GM23338 (cell line): ENCODE results near the gene KIFC3. TPM values are rescaled to one million over a fixed set of nuclear protein-coding genes. Genes with fewer than 3 reads are reported as not detected.
A peak's percentile ranks its signal among the peaks of the same experiment; 100 is the strongest.
"Not testable (repeated sequence)": the region's sequence is repeated elsewhere in the genome, so short reads cannot be mapped to it uniquely, and the experiment has no call there.

ENCODE experiments used
- ATAC-seq: fragments of 200-7000 bp; cut with Tn5 transposase; 3 replicates; pipeline ENCODE4 v1.9.1; 2020
- DNase-seq: peaks from one replicate; pipeline ENCODE4 v3.0.0-alpha.2; 2015; ENCODE audit warnings: low spot score
- H2AFZ ChIP-seq: fragments of 200-600 bp; sonication (generic); 2 replicates; pipeline ENCODE4 v1.8.0; 2016; ENCODE audit warnings: antibody characterized with exemption, mild to moderate bottlenecking, moderate library complexity
- H3F3A ChIP-seq: fragments of 200-600 bp; sonication (generic); replicated peaks from 2 replicates; pipeline ENCODE4 v1.8.0; 2017; ENCODE audit warnings: antibody characterized with exemption, mixed run types, low read depth
- H3K27ac ChIP-seq: fragments of 200-600 bp; sonication (generic); 2 replicates; pipeline ENCODE4 v1.6.1; 2016; ENCODE audit warnings: low read depth
- H3K27me3 ChIP-seq: fragments of 200-600 bp; sonication (generic); 2 replicates; pipeline ENCODE4 v1.8.0; 2016; ENCODE audit warnings: mild to moderate bottlenecking, mixed run types, moderate library complexity; ENCODE audit not compliant: insufficient read depth
- H3K36me3 ChIP-seq: fragments of 200-600 bp; sonication (generic); 2 replicates; pipeline ENCODE4 v1.8.0; 2016; ENCODE audit warnings: mild to moderate bottlenecking; ENCODE audit not compliant: insufficient read depth
- H3K4me1 ChIP-seq: fragments of 200-600 bp; sonication (generic); 2 replicates; pipeline ENCODE4 v1.8.0; 2016; ENCODE audit warnings: mild to moderate bottlenecking, moderate library complexity; ENCODE audit not compliant: insufficient read depth
- H3K4me2 ChIP-seq: fragments of 200-600 bp; sonication (generic); 2 replicates; pipeline ENCODE4 v1.7.1; 2017; ENCODE audit warnings: mixed run types
- H3K4me3 ChIP-seq: fragments of 200-600 bp; sonication (generic); 2 replicates; pipeline ENCODE4 v1.6.1; 2016; ENCODE audit warnings: mixed run types
- H3K79me2 ChIP-seq: fragments of 200-600 bp; sonication (generic); replicated peaks from 2 replicates; pipeline ENCODE4 v1.8.0; 2017; ENCODE audit warnings: mild to moderate bottlenecking; ENCODE audit not compliant: insufficient read depth
- H3K9me2 ChIP-seq: fragments of 200-600 bp; sonication (generic); 2 replicates; pipeline ENCODE4 v1.8.0; 2017; ENCODE audit not compliant: insufficient read depth
- H4K20me1 ChIP-seq: fragments of 200-600 bp; sonication (generic); replicated peaks from 2 replicates; pipeline ENCODE4 v1.8.0; 2017; ENCODE audit warnings: mild to moderate bottlenecking; ENCODE audit not compliant: insufficient read depth
- H3K27ac Mint-ChIP-seq: 2 replicates; pipeline ENCODE4 v1.8.0; 2020; ENCODE audit warnings: inconsistent platforms, mild to moderate bottlenecking, moderate library complexity, mixed read lengths
- H3K27me3 Mint-ChIP-seq: 3 replicates; pipeline ENCODE4 v1.8.0; 2022; ENCODE audit warnings: low read depth, mild to moderate bottlenecking, moderate library complexity, mixed read lengths, inconsistent platforms; ENCODE audit not compliant: insufficient read depth, poor library complexity
- H3K36me3 Mint-ChIP-seq: 3 replicates; pipeline ENCODE4 v1.8.0; 2021; ENCODE audit warnings: low read depth, mild to moderate bottlenecking, inconsistent platforms, moderate library complexity, mixed read lengths
- H3K4me1 Mint-ChIP-seq: 3 replicates; pipeline ENCODE4 v1.8.0; 2020; ENCODE audit warnings: mild to moderate bottlenecking, inconsistent platforms, mixed read lengths
- H3K4me3 Mint-ChIP-seq: 3 replicates; pipeline ENCODE4 v1.8.0; 2021; ENCODE audit warnings: moderate library complexity, mild to moderate bottlenecking, inconsistent platforms, mixed read lengths
- H3K9me3 Mint-ChIP-seq: 3 replicates; pipeline ENCODE4 v1.8.0; 2020; ENCODE audit warnings: moderate library complexity, mild to moderate bottlenecking, inconsistent platforms, mixed read lengths
- CTCF ChIP-seq, 2 experiments: fragments of 200-600 bp in 1 of 2; sonication (generic) in 1 of 2; conservative IDR thresholded peaks; 2 replicates each; pipeline versions ENCODE4 v1.5.1 to v1.6.1; 2016 to 2017; ENCODE audit warnings: antibody characterized with exemption in 2 of 2, low read depth in 2 of 2, mild to moderate bottlenecking in 2 of 2, moderate library complexity in 1 of 2
- ETS1 ChIP-seq: IDR thresholded peaks from 2 replicates; pipeline ENCODE4 v1.6.1; 2016; ENCODE audit warnings: antibody characterized with exemption
- JUNB ChIP-seq: IDR thresholded peaks from one replicate; pipeline ENCODE4 v1.6.1; 2016; ENCODE audit warnings: antibody characterized with exemption; ENCODE audit not compliant: unreplicated experiment
- NANOG ChIP-seq: IDR thresholded peaks from 2 replicates; pipeline ENCODE4 v1.6.1; 2016; ENCODE audit warnings: antibody characterized with exemption, borderline replicate concordance
- POLR2AphosphoS5 ChIP-seq: IDR thresholded peaks from 2 replicates; pipeline ENCODE4 v1.6.1; 2016; ENCODE audit warnings: antibody characterized with exemption, low read depth
- REST ChIP-seq: IDR thresholded peaks from one replicate; pipeline ENCODE4 v1.6.1; 2018; ENCODE audit warnings: antibody characterized with exemption; ENCODE audit not compliant: unreplicated experiment
- ZNF331 ChIP-seq: fragments of 250-450 bp; sonication (Bioruptor Pico); IDR thresholded peaks from 2 replicates; pipeline ENCODE4 v1.5.0; 2020; ENCODE audit warnings: low read depth, mild to moderate bottlenecking, moderate library complexity
- polyA plus RNA-seq: library from polyadenylated mRNA; unstranded; fragments of >200 nt; fragmentation: Nextera tagmentation; extraction: Ambion mirVana; gene quantifications from 2 replicates; pipeline ENCODE4 v1.2.1, GENCODE V29; 2016
- total RNA-seq: library from RNA; depleted of rRNA; stranded (reverse); fragments of >200 nt; shearing (Covaris generic); gene quantifications from 2 replicates; pipeline ENCODE4 v1.2.3, GENCODE V29; 2014

Gene KIFC3
- total and polyA plus RNA-seq, 2 experiments from 2014 or later = 4.4 to 12.5 TPM

- TF ChIP-seq ZNF331 (CRISPR knock-in tag) = no peak
- TF ChIP-seq POLR2AphosphoS5 = no peak
- TF ChIP-seq NANOG = no peak
- TF ChIP-seq CTCF (conservative IDR thresholded peaks at IDR 0.05; ENCODE audit: low read depth in 2 of 2) = no peak
- TF ChIP-seq REST = no peak
- no peak for TF ChIP-seq JUNB
- no peak for TF ChIP-seq ETS1
- H3K27me3 Mint-ChIP-seq = peaks cover 6% of the 10 kb centered on the region
- Histone ChIP-seq H3K9me2 (peaks cover 8% of the 10 kb centered on the region), H3K36me3 (no peaks in the 10 kb centered on the region), H3K4me2 (no peak overlapping the region), H3K4me3 (no peak overlapping the region), H3F3A (0 out of 2 replicates have a peak, but pooled peaks cover 11% of the 10 kb centered on the region), H3K27ac (no peak overlapping the region), H2AFZ (no peak overlapping the region), H3K79me2 (no peaks in the 10 kb centered on the region), H3K27me3 (no peaks in the 10 kb centered on the region), H3K4me1 (peaks cover 13% of the 10 kb centered on the region), H4K20me1 (no peaks in the 10 kb centered on the region)
- no peak overlapping the region for H3K4me3 Mint-ChIP-seq
- DNase-seq = no peak
- no peaks in the 10 kb centered on the region; the same call in 2 of the 3 replicates for H3K36me3 Mint-ChIP-seq
- H3K9me3 Mint-ChIP-seq = no peaks in the 10 kb centered on the region
- peaks cover 36% of the 10 kb centered on the region for H3K4me1 Mint-ChIP-seq
- H3K27ac Mint-ChIP-seq = no peak overlapping the region
- no peak for ATAC-seq
Measured at GRCh38 chr16:57848181-57848580, 45.9 kb upstream of the KIFC3 start.

GRCh38 chr16:57846931-57847330 lies 44.6 kb upstream of the KIFC3 start:
- not testable (repeated sequence) for H3K9me3 Mint-ChIP-seq, H3K9me2 ChIP-seq, H3K36me3 Mint-ChIP-seq, H3K27me3 Mint-ChIP-seq, H3K79me2 ChIP-seq, H3K27me3 ChIP-seq, H4K20me1 ChIP-seq, H3K36me3 ChIP-seq, H2AFZ ChIP-seq
- peak overlapping the region; percentile 48; the same call in 2 of the 3 replicates for H3K4me3 Mint-ChIP-seq
- ATAC-seq = peak; percentile 13; the same call in 2 of the 3 replicates
- H3F3A ChIP-seq = 0 out of 2 replicates have a peak, but pooled peaks cover 11% of the 10 kb centered on the region
- H3K4me1 Mint-ChIP-seq = peaks cover 40% of the 10 kb centered on the region
- peak overlapping the region; percentile 61 for H3K4me2 ChIP-seq
- H3K27ac Mint-ChIP-seq = peak overlapping the region; percentile 78
- peak; percentile 42 for DNase-seq
- peaks cover 13% of the 10 kb centered on the region for H3K4me1 ChIP-seq
- H3K27ac ChIP-seq = peak overlapping the region; percentile 90
- peak overlapping the region; percentile 29; the same call in 1 of the 2 replicates for H3K4me3 ChIP-seq
